Keratinocyte (primary cell): ENCODE results near the gene RAD21L1.

Source experiments
- EZH2 ChIP-seq: IDR thresholded peaks from one replicate; pipeline ENCODE4 v1.6.1; 2012; ENCODE audit warnings: inconsistent platforms, mild to moderate bottlenecking, low read length, moderate library complexity
- TF ChIP-seq, protein P1 (sequence below), 3 experiments: IDR thresholded peaks in 1 of 3; conservative IDR thresholded peaks in 1 of 3; optimal IDR thresholded peaks in 1 of 3; 2 replicates in 2 of 3; 3 replicates in 1 of 3; pipeline versions ENCODE3 to v1.5.1; 2011; ENCODE audit warnings: low read length in 3 of 3, mild to moderate bottlenecking in 3 of 3, moderate library complexity in 2 of 3, control low read depth in 1 of 3, inconsistent platforms in 1 of 3; ENCODE audit not compliant: insufficient read depth in 2 of 3; ENCODE audit errors: extremely low read depth in 1 of 3

DNA sequence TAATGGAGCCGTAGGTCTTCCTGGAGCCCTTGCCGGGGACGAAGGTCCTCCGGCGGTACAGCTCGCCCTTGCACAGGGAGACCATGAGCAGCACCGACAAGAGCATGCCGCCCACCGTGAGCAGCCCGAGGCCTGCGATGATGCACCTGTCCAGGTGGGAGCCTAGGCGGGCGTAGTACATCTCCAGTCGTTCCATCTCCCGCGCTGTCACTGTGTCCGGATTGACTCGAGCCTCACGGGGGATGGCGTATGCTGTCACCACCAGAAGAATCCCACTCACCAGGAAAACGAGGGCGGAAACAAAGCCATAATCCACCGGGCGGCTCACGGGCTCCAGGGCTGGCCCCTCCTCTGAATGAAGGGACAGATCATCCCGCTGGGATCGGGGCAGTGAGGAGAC is 44.9 kb upstream of the RAD21L1 start:
- TF ChIP-seq, protein P1, sequence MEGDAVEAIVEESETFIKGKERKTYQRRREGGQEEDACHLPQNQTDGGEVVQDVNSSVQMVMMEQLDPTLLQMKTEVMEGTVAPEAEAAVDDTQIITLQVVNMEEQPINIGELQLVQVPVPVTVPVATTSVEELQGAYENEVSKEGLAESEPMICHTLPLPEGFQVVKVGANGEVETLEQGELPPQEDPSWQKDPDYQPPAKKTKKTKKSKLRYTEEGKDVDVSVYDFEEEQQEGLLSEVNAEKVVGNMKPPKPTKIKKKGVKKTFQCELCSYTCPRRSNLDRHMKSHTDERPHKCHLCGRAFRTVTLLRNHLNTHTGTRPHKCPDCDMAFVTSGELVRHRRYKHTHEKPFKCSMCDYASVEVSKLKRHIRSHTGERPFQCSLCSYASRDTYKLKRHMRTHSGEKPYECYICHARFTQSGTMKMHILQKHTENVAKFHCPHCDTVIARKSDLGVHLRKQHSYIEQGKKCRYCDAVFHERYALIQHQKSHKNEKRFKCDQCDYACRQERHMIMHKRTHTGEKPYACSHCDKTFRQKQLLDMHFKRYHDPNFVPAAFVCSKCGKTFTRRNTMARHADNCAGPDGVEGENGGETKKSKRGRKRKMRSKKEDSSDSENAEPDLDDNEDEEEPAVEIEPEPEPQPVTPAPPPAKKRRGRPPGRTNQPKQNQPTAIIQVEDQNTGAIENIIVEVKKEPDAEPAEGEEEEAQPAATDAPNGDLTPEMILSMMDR (optimal IDR thresholded peaks at IDR 0.05 in 1 of 3, IDR thresholded peaks at IDR 0.05 in 1 of 3, conservative IDR thresholded peaks at IDR 0.05 in 1 of 3; ENCODE audit: extremely low read depth in 1 of 3, insufficient read depth in 2 of 3, low read length in 3 of 3): no peak
- no peak for TF ChIP-seq EZH2
